Left hindlimb (tissue), 1 donor: ENCODE results near the gene DNM1.
"Not testable (repeated sequence)": the region's sequence is repeated elsewhere in the genome, so short reads cannot be mapped to it uniquely, and the experiment has no call there.

Experiments used
- DNase-seq: peaks from one replicate; pipeline ENCODE4 v3.0.0-alpha.2; 2018

The DNM1 gene

GRCh38 chr9:128279088-128280073, 76.2 kb downstream of the DNM1 start:
- not testable (repeated sequence) for DNase-seq

DNA sequence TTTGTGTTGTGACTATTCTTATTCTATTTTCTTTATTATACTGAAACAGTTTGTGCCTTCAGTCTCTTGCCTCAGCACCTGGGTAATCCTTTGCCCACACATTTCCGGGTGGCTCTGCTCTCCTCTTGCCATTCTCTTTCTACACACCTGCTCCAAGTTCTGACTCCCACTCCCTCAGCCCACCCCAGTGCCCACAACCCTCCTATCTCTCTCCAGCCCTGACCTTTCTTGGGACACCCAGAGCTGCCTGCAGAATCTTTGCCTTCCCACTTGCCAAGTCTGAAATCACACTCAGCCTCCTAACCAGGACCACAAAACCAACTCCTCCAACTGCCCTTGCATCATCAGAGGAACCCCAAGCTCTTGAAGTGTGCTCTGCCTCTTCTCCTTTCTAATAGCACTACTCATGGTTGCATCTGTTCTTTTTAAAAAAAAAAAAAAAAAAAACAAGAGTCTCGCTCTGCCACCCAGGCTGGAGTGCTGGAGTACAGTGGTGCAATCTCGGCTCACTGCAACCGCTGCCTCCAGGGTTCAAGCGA, 77.0 kb downstream of the DNM1 start:
- no peak for DNase-seq

GRCh38 chr9:128282500-128282899, 79.3 kb downstream of the DNM1 start:
- no peak for DNase-seq

DNA sequence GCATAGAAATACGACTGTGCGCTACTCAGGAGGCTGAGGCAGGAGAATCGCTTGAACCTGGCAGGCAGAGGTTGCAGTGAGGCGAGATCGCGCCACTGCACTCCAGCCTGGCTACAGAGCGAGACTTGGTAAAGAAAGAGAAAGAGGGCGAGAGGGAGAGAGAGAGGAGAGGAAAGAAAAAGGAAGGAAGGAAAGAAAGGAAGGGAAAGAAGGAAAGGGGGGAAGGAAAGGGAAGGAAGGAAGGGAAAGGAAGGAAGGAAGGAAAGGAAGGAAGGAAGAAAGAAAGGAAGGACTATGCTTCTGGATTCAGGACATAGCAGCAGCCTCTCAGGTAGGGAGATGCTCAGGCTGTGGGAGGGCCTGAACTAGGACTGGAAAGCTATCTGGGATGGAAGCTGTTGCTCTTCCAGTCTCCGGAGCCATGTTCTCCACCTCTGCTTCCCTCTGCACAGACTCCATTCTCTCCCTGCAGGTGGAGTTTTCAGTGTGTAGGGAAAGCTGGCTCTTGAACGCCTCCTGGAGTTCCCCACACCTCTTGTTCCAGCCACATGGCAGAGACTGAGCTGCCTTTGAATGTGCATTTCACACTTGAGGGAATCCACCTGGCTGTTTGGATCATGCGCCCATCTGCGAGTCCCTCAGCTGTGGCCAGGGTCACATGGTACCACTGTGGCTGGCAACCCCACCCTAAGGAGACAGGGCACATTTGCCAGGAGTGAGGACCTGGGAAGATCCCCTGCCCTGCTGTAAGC, 82.0 kb downstream of the DNM1 start:
- no peak for DNase-seq

DNA sequence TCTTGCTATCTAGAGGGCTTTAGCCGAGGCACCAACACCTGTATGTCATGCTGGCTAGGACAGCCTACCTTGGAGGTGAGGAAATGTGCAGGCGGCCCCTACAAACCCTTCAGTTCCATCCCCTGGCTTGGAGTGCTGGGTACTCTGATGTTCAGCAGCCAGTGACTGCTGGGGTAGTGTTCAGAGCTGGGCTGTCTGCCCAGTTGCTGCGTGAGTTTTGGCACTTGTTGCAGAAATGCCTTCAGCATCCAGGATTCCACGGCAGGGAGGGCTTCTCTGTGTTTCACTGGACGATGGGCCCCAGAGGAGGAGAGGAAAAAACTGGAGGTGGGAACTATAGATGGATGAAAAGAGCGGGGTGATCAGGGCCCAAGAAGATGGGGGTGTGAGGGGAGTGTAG, 83.3 kb downstream of the DNM1 start:
- peak; percentile 81 for DNase-seq

DNA sequence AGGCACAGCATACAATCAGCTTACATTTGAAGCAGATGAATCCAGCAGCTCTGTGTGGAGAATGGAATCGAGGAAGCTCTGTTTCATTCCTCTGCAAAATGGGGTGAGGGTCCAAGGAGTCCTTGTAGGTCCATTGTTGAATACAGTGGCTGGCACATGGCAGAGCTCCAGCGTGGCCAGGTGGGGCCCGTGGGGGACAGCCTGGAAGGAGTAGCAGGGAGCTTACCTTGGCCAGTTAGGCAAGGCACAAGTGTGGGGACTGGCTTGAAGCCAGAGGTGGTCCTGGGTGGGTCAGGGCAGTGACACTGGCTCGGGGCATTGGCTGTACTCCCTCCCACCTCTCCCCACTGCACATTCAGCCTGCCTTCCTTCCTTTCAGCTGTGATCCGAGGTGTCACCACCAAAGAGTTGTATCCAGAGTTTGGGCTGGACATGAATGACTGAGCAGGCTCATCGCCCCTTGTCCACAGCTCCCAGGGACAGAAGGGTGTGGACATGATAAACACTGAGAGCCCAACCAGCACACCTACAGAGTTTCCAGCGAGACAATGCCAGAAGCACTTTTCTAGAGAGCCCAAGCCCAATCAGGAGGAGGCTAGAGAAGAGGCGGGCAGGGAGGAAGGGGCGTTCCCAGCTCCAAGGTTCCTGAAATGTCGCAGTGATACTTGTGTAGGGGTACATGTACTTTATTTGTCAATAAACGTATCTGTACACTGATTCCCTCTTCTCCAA, 85.3 kb downstream of the DNM1 start:
- no peak for DNase-seq

- DNase-seq = no peak
Observed at GRCh38 chr9:128292009-128292408, 88.8 kb downstream of the DNM1 start.

- DNase-seq = no peak
Observed at GRCh38 chr9:128293091-128293490, 89.9 kb downstream of the DNM1 start.

GRCh38 chr9:128294142-128294541, 91.0 kb downstream of the DNM1 start:
- no peak for DNase-seq

DNA sequence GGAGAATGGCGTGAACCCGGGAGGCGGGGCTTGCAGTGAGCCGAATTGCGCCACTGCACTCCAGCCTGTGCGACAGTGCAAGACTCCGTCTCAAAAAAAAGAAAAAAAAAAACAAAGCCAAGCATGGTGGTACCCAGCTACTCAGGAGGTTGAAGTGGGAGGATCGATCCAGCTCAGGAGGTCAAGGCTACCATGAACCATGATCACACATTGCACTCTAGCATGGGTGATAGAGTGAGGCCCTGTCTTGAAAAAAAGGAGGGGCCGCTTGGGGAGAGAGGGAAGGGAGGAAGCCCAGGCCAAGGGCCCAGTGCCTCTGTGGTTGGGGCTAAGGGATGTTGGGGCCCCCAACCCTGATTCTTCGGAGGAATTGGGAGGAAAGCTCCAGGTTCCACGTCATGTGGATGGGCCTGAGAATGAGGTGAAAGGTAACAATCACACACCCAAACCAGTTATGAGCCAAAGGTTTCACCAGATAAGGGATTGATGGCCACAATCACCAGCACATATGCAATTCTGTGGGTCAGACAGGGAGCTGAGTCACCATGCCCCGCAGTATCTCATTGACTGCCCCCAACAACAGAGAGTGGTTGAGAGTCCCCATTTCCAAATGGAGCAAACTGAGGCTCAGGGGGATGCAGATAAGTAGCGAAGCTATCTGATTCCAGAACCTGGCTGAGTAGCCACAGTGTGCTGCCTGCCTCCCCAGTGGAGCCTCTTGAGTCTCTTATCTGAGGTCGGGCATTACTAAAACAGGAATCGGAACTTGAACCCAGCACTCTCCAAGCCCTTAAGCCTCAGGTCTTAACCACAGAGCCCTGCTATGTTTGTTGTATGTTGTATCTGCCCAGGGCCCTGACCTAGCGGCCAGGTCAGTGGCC, 93.4 kb downstream of the DNM1 start:
- DNase-seq = no peak

GRCh38 chr9:128297221-128297773, 94.1 kb downstream of the DNM1 start:
- DNase-seq = no peak

- no peak for DNase-seq
Observed at GRCh38 chr9:128298535-128299482, 95.6 kb downstream of the DNM1 start.

- DNase-seq = no peak
Observed at GRCh38 chr9:128304136-128304970, 101.2 kb downstream of the DNM1 start.
